Thoracic aorta (tissue), 2 donors: Measurements from ENCODE around the gene MYO1A. TPM values are rescaled to one million over a fixed set of nuclear protein-coding genes. Genes with fewer than 3 reads are reported as not detected.

Source experiments
- ATAC-seq: fragments of 150-250 bp; one replicate; pipeline ENCODE4 v1.8.0; 2017; ENCODE audit warnings: low read depth; ENCODE audit not compliant: insufficient number of reproducible peaks, low FRiP score
- DNase-seq: peaks from one replicate; pipeline ENCODE4 v3.0.0-alpha.2; 2020; ENCODE audit warnings: low spot score
- H3K27ac ChIP-seq, 2 donors: fragments of 200-600 bp; sonication (generic); 1 replicate in 1 of 2; 2 replicates in 1 of 2; pipeline ENCODE4 v1.5.1; 2016; ENCODE audit warnings: mild to moderate bottlenecking in 2 of 2, moderate library complexity in 2 of 2
- H3K27me3 ChIP-seq: fragments of 200-600 bp; sonication (generic); replicated peaks from 2 replicates; pipeline ENCODE4 v1.6.0; 2016; ENCODE audit warnings: mild to moderate bottlenecking; ENCODE audit not compliant: insufficient read depth
- H3K36me3 ChIP-seq: fragments of 200-600 bp; sonication (generic); one replicate; pipeline ENCODE4 v1.5.1; 2016
- H3K4me1 ChIP-seq, 2 donors: fragments of 200-600 bp; sonication (generic); 1 replicate in 1 of 2; 2 replicates in 1 of 2; pipeline versions ENCODE4 v1.5.1 to v1.6.0; 2016; ENCODE audit warnings: low read depth in 2 of 2, mild to moderate bottlenecking in 1 of 2; ENCODE audit not compliant: control insufficient read depth in 1 of 2
- H3K4me3 ChIP-seq: fragments of 200-600 bp; sonication (generic); 2 replicates; pipeline ENCODE4 v1.5.1; 2016; ENCODE audit warnings: mild to moderate bottlenecking
- H3K9me3 ChIP-seq: fragments of 200-600 bp; sonication (generic); 2 replicates; pipeline ENCODE4 v1.5.1; 2016
- CTCF ChIP-seq: fragments of 200-600 bp; sonication (generic); IDR thresholded peaks from one replicate; pipeline ENCODE4 v1.5.1; 2019; ENCODE audit warnings: antibody characterized with exemption
- total RNA-seq, 2 donors: library from RNA; depleted of rRNA; stranded (reverse); fragments of >200 nt; gene quantifications; one replicate each; pipeline versions ENCODE4 v1.1.0 to v1.2.3, GENCODE V29; 2016

MYO1A gene
- total RNA-seq, 2 donors from 2014 or later = 1.7 to 2.2 TPM

GRCh38 chr12:57044468-57044867 lies 5.5 kb downstream of the MYO1A start:
- H3K27ac ChIP-seq = no peak overlapping the region
- H3K4me3 ChIP-seq = no peak overlapping the region
- ATAC-seq (no peak), DNase-seq (no peak)
- H3K9me3 ChIP-seq = no peaks in the 10 kb centered on the region
- H3K36me3 ChIP-seq = no peaks in the 10 kb centered on the region
- no peaks in the 10 kb centered on the region for H3K4me1 ChIP-seq
- TF ChIP-seq CTCF = no peak
- no peaks in the 10 kb centered on the region for H3K27me3 ChIP-seq

- Histone ChIP-seq H3K36me3 (no peaks in the 10 kb centered on the region), H3K4me3 (no peak overlapping the region), H3K9me3 (no peaks in the 10 kb centered on the region), H3K4me1 (no peaks in the 10 kb centered on the region), H3K27me3 (no peaks in the 10 kb centered on the region), H3K27ac (no peak overlapping the region)
- no peak for ATAC-seq
- TF ChIP-seq CTCF = no peak
- no peak for DNase-seq
Observed at GRCh38 chr12:57042695-57043094, 7.2 kb downstream of the MYO1A start.

GRCh38 chr12:57040750-57041149 lies 9.2 kb downstream of the MYO1A start:
- no peak for DNase-seq
- no peak overlapping the region for H3K4me3 ChIP-seq
- ATAC-seq = no peak
- TF ChIP-seq CTCF = no peak
- no peaks in the 10 kb centered on the region for H3K27me3 ChIP-seq
- H3K9me3 ChIP-seq = no peaks in the 10 kb centered on the region
- H3K4me1 ChIP-seq = no peaks in the 10 kb centered on the region
- H3K27ac ChIP-seq = no peak overlapping the region
- no peaks in the 10 kb centered on the region for H3K36me3 ChIP-seq

- no peak for ATAC-seq
- Histone ChIP-seq H3K27me3 (no peaks in the 10 kb centered on the region), H3K27ac (no peak overlapping the region), H3K9me3 (no peaks in the 10 kb centered on the region), H3K36me3 (no peaks in the 10 kb centered on the region), H3K4me1 (no peaks in the 10 kb centered on the region), H3K4me3 (no peak overlapping the region)
- DNase-seq = no peak
- no peak for TF ChIP-seq CTCF
Observed at GRCh38 chr12:57040211-57040610, 9.7 kb downstream of the MYO1A start.

GRCh38 chr12:57039016-57039798 lies 10.7 kb downstream of the MYO1A start:
- no peaks in the 10 kb centered on the region for H3K27me3 ChIP-seq
- H3K36me3 ChIP-seq = no peaks in the 10 kb centered on the region
- H3K4me1 ChIP-seq = no peaks in the 10 kb centered on the region
- no peak for TF ChIP-seq CTCF
- no peak for ATAC-seq
- H3K27ac ChIP-seq = no peak overlapping the region
- no peak for DNase-seq
- H3K9me3 ChIP-seq = no peaks in the 10 kb centered on the region
- H3K4me3 ChIP-seq = no peak overlapping the region
